ENCODE results near the gene SUB1. TPM values are rescaled to one million over a fixed set of nuclear protein-coding genes. Genes with fewer than 3 reads are reported as not detected.
A peak's percentile ranks its signal among the peaks of the same experiment; 100 is the strongest.

The SUB1 gene
- total RNA-seq, 1 experiment from 2014 or later, result 324 TPM

GRCh38 chr5:32583582-32584232 is 1.6 kb upstream of the SUB1 start:
- POLR2A ChIA-PET (ENCODE audit: low non-redundant PET), result no interaction called here
- BruUV-seq (replicated peaks), result no TSS peak
- Histone ChIP-seq H3K36me3 (ENCODE audit: insufficient read depth, low read length, poor library complexity, severe bottlenecking) (peaks cover 5% of the 10 kb centered on the region), H3K4me3 (ENCODE audit: low read depth, low read length, poor library complexity, severe bottlenecking) (no peak overlapping the region), H3K9me3 (ENCODE audit: low read depth, low read length, poor library complexity, severe bottlenecking) (no peaks in the 10 kb centered on the region), H3K27ac (ENCODE audit: low read depth, low read length, poor library complexity, severe bottlenecking) (no peak overlapping the region), H3K4me1 (ENCODE audit: insufficient read depth, low read length, poor library complexity, severe bottlenecking) (peaks cover 13% of the 10 kb centered on the region), H3K27me3 (replicated peaks; ENCODE audit: insufficient read depth, low read depth, low read length, poor library complexity) (no peaks in the 10 kb centered on the region)
- TF ChIP-seq EZH2 (IDR thresholded peaks at IDR 0.05; ENCODE audit: borderline replicate concordance, low read depth, low read length, poor library complexity, severe bottlenecking) (no peak), CTCF (conservative IDR thresholded peaks at IDR 0.05; ENCODE audit: low read depth, low read length) (no peak)
- intact Hi-C loops (cut with micrococcal nuclease; ENCODE audit: unreplicated experiment), result no loop called here
- CTCF ChIA-PET, result no interaction called here
- no peak for DNase-seq (ENCODE audit: low spot score)

- POLR2A ChIA-PET (ENCODE audit: low non-redundant PET), result no interaction called here
- BruUV-seq (replicated peaks), result TSS peak; percentile 83
- no peaks in the 10 kb centered on the region for H3K9me3 ChIP-seq (ENCODE audit: low read depth, low read length, poor library complexity, severe bottlenecking)
- intact Hi-C loops (cut with micrococcal nuclease; ENCODE audit: unreplicated experiment), result loop anchor here (5.0 kb wide), 1 partner anchor 77 kb away; no protein-coding TSS in a partner anchor
- H3K4me1 ChIP-seq (ENCODE audit: insufficient read depth, low read length, poor library complexity, severe bottlenecking), result peaks cover 13% of the 10 kb centered on the region
- no peaks in the 10 kb centered on the region for H3K27me3 ChIP-seq (replicated peaks; ENCODE audit: insufficient read depth, low read depth, low read length, poor library complexity)
- DNase-seq (ENCODE audit: low spot score), result no peak
- CTCF ChIA-PET, result no interaction called here
- H3K27ac ChIP-seq (ENCODE audit: low read depth, low read length, poor library complexity, severe bottlenecking), result peak overlapping the region; percentile 99
- peak overlapping the region; percentile 90 for H3K4me3 ChIP-seq (ENCODE audit: low read depth, low read length, poor library complexity, severe bottlenecking)
- peaks cover 12% of the 10 kb centered on the region for H3K36me3 ChIP-seq (ENCODE audit: insufficient read depth, low read length, poor library complexity, severe bottlenecking)
- TF ChIP-seq CTCF (conservative IDR thresholded peaks at IDR 0.05; ENCODE audit: low read depth, low read length) (no peak), EZH2 (IDR thresholded peaks at IDR 0.05; ENCODE audit: borderline replicate concordance, low read depth, low read length, poor library complexity, severe bottlenecking) (no peak)
Observed at GRCh38 chr5:32584646-32585045, 711 bp upstream of the SUB1 start.

- ChIA-PET CTCF (no interaction called here), POLR2A (ENCODE audit: low non-redundant PET) (no interaction called here)
- Histone ChIP-seq H3K27me3 (replicated peaks; ENCODE audit: insufficient read depth, low read depth, low read length, poor library complexity) (no peaks in the 10 kb centered on the region), H3K4me3 (ENCODE audit: low read depth, low read length, poor library complexity, severe bottlenecking) (peak overlapping the region; percentile 90), H3K4me1 (ENCODE audit: insufficient read depth, low read length, poor library complexity, severe bottlenecking) (peaks cover 17% of the 10 kb centered on the region), H3K27ac (ENCODE audit: low read depth, low read length, poor library complexity, severe bottlenecking) (peak overlapping the region; percentile 99), H3K9me3 (ENCODE audit: low read depth, low read length, poor library complexity, severe bottlenecking) (no peaks in the 10 kb centered on the region), H3K36me3 (ENCODE audit: insufficient read depth, low read length, poor library complexity, severe bottlenecking) (peaks cover 17% of the 10 kb centered on the region)
- no peak for DNase-seq (ENCODE audit: low spot score)
- intact Hi-C loops (cut with micrococcal nuclease; ENCODE audit: unreplicated experiment), result loop anchor here (5.0 kb wide), 1 partner anchor 78 kb away; no protein-coding TSS in a partner anchor
- no TSS peak for BruUV-seq (replicated peaks)
- TF ChIP-seq EZH2 (IDR thresholded peaks at IDR 0.05; ENCODE audit: borderline replicate concordance, low read depth, low read length, poor library complexity, severe bottlenecking) (no peak), CTCF (conservative IDR thresholded peaks at IDR 0.05; ENCODE audit: low read depth, low read length) (no peak)
Observed at GRCh38 chr5:32585122-32585445, 273 bp upstream of the SUB1 start.

All from A673 (cell line).